HuH-7 (cell line): ENCODE results near the gene RNU1-1.
"Not testable (repeated sequence)": the region's sequence is repeated elsewhere in the genome, so short reads cannot be mapped to it uniquely, and the experiment has no call there.

ENCODE experiments used
- DNase-seq: peaks from one replicate; pipeline ENCODE4 v3.0.0; 2011; ENCODE audit warnings: low spot score

RNU1-1 gene

GRCh38 chr1:16514107-16515055, at the start of gene RNU1-1:
Gene RNU1-1 (minus strand): TSS chr1:16514285.
- not testable (repeated sequence) for DNase-seq

- not testable (repeated sequence) for DNase-seq
Observed at GRCh38 chr1:16561035-16561434, 47.0 kb upstream of the RNU1-1 start.

- DNase-seq, result not testable (repeated sequence)
Observed at GRCh38 chr1:16560498-16560897, 46.4 kb upstream of the RNU1-1 start.

- not testable (repeated sequence) for DNase-seq
Observed at GRCh38 chr1:16559688-16560087, 45.6 kb upstream of the RNU1-1 start.

- not testable (repeated sequence) for DNase-seq
Observed at GRCh38 chr1:16557034-16557433, 42.9 kb upstream of the RNU1-1 start.

- not testable (repeated sequence) for DNase-seq
Observed at GRCh38 chr1:16553244-16553643, 39.2 kb upstream of the RNU1-1 start.

GRCh38 chr1:16550212-16550918, 36.3 kb upstream of the RNU1-1 start:
- not testable (repeated sequence) for DNase-seq

GRCh38 chr1:16549545-16549944, 35.5 kb upstream of the RNU1-1 start:
- not testable (repeated sequence) for DNase-seq

- not testable (repeated sequence) for DNase-seq
Observed at GRCh38 chr1:16547502-16548241, 33.6 kb upstream of the RNU1-1 start.

- DNase-seq, result peak; percentile 20
Observed at GRCh38 chr1:16545682-16546095, 31.6 kb upstream of the RNU1-1 start.

GRCh38 chr1:16540421-16540893, 26.4 kb upstream of the RNU1-1 start:
- DNase-seq, result not testable (repeated sequence)

GRCh38 chr1:16537528-16537927, 23.4 kb upstream of the RNU1-1 start:
- not testable (repeated sequence) for DNase-seq

- not testable (repeated sequence) for DNase-seq
Observed at GRCh38 chr1:16536796-16537195, 22.7 kb upstream of the RNU1-1 start.

- DNase-seq, result not testable (repeated sequence)
Observed at GRCh38 chr1:16535898-16536297, 21.8 kb upstream of the RNU1-1 start.

GRCh38 chr1:16535487-16535886, 21.4 kb upstream of the RNU1-1 start:
- DNase-seq, result not testable (repeated sequence)

GRCh38 chr1:16534829-16535456, 20.9 kb upstream of the RNU1-1 start:
- DNase-seq, result not testable (repeated sequence)

GRCh38 chr1:16534239-16534828, 20.2 kb upstream of the RNU1-1 start:
- DNase-seq, result not testable (repeated sequence)

GRCh38 chr1:16532235-16532991, 18.3 kb upstream of the RNU1-1 start:
- DNase-seq, result not testable (repeated sequence)

- not testable (repeated sequence) for DNase-seq
Observed at GRCh38 chr1:16528338-16528737, 14.3 kb upstream of the RNU1-1 start.

GRCh38 chr1:16525769-16526168, 11.7 kb upstream of the RNU1-1 start:
- not testable (repeated sequence) for DNase-seq
